H54 (cell line): Measurements from ENCODE around the gene LINC00305.

Source experiments
- DNase-seq: peaks from one replicate; pipeline ENCODE4 v3.0.0; 2011; ENCODE audit warnings: low spot score, mixed read lengths; ENCODE audit not compliant: insufficient read length
- FAIRE-seq: peaks from 3 replicates; lab custom pipeline; 2011; peaks lifted over from hg19 to GRCh38; lab: Jason Lieb, UNC
- POLR2A ChIP-seq: IDR thresholded peaks from 2 replicates; pipeline ENCODE4 v1.6.1; 2011; ENCODE audit warnings: low read depth, mild to moderate bottlenecking, low read length

Gene LINC00305

GRCh38 chr18:64148988-64149387 lies at the start of gene LINC00305:
Gene LINC00305, minus strand, starts transcription at chr18:64149088.
- DNase-seq = no peak
- TF ChIP-seq POLR2A = no peak
- no peak for FAIRE-seq

DNA sequence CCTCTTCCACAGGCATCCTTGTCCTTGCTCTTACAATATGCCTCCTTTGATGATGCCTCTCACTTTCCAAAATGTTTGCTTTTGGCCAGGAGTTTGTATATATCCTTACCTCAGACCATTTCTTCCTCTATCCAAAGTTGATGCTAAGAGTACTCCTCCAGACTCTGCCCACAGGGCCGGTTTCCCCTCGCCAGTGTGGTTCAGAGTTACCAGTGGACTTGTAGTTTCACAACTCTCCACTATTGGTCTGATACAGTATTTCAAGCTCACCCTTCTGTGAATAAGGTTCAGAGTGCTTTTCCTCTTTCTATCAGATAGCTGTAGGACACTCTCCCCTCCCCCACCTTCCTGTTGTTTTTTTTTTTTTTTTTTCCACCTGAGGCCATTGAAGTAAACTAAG lies 42.2 kb upstream of the LINC00305 start:
- FAIRE-seq (no peak), DNase-seq (no peak)
- no peak for TF ChIP-seq POLR2A

DNA sequence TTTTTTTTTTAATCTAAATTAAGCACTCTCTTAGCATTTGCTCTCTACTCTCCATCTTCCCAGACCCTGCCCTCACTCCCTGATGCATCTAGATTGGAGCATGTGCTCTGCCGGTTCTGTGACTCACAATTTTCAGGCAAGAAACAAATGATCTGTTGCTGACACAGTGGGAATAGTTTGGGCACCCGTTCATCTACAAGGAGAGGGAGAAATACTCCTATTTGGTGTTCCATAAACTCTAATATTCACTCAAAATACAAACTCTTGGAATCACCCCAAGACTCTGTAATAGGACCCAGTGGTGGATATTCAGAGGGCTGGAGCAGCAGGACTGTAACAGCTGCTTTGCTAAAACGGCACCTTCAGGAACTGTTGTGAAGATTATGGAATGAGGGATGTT lies 37.1 kb upstream of the LINC00305 start:
- TF ChIP-seq POLR2A = no peak
- DNase-seq (no peak), FAIRE-seq (no peak)

GRCh38 chr18:64183665-64184064 lies 34.8 kb upstream of the LINC00305 start:
- no peak for TF ChIP-seq POLR2A
- DNase-seq = no peak
- no peak for FAIRE-seq

GRCh38 chr18:64180617-64181016 lies 31.7 kb upstream of the LINC00305 start:
- FAIRE-seq = no peak
- TF ChIP-seq POLR2A = no peak
- no peak for DNase-seq

DNA sequence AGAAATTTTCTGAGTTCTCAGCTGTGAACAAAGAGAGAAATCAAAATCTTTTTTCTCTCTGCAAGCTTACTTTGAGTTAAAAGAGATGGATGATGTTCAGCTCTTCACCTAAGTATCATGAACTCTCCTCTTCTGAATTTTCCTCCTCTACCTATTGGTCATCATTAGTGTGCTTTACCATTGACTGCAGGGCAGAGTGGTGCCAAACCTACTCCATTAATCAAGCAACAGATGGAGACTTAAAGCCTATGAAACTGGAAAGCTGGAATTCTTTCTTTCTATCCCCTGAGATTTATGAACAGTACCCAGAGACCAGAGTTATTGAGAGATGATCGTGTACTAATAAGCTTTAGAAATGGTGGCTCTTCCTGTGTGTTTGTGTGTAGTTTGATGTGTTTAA lies 31.3 kb upstream of the LINC00305 start:
- FAIRE-seq (no peak), DNase-seq (no peak)
- TF ChIP-seq POLR2A = no peak

DNA sequence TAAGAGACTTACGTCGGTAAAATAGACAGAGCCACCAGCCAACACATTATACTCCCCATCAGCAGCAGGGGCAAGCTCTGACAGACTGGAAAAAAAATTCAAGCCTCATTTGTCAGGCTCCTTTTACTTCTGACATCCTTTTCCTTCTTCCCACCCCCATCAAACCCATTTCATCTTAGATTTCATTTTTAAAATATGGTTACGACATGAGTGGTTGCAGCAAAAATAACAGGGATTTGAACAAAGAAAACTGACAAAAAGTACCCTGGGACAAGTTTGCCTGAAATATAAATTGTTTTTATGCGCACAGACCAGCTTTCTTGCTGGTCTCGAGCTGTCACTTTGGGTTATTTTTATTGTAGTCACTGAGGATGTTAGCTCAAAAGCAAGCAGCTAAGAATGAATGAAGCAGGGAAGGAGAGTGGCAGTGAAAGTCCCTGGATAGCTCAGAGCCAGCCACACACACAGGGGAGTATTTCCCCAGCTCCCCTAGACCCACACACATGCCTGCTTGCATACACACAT lies 30.7 kb upstream of the LINC00305 start:
- DNase-seq (no peak), FAIRE-seq (no peak)

GRCh38 chr18:64178860-64179259 lies 30.0 kb upstream of the LINC00305 start:
- FAIRE-seq (no peak), DNase-seq (no peak)
- TF ChIP-seq POLR2A = no peak

More for the DNA sequence above, 30.7 kb upstream of the LINC00305 start:
- no peak for TF ChIP-seq POLR2A

GRCh38 chr18:64175432-64175831 lies 26.5 kb upstream of the LINC00305 start:
- FAIRE-seq (no peak), DNase-seq (no peak)
- TF ChIP-seq POLR2A = no peak

DNA sequence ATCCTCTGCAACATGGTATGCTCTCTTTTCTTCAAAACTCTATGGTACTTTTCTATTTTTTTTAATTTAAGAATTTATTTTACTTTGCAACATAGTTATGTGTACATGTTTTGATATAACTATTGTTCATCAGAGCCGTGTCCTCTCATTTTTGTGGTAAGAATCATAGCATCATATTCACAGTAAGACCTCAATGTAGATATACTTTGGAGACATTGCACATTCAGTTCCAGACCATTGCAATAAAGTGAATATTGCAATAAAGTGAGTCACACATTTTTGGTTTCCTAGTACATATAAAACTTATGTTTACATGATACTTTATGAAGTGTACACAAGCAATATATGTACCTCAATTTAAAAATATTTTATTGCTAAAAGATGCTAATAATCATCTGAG lies 22.7 kb upstream of the LINC00305 start:
- TF ChIP-seq POLR2A = no peak
- FAIRE-seq (no peak), DNase-seq (no peak)

DNA sequence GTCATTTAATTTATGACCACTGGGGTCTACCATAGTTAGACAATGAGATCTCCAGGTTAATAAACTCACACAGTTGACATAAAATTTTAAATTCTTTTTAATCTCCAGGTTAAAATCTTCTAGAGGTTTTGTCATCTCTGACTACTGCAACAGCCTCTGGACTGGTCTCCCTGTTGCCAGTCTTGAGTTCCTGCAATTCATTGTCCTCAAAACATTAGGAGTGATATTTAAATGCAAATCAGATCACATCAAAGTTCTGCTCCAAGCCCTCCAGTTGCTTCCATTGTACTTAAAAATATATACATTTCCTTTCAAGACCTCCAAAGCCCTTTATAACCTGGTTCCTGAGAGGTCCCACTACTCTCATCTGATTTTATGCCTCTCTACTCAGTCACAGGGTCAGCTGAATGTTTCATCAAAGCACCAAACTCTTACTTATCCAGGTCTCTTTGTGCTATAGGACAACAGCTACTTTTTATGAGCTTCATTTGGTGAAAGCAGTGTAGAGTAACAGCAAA lies 18.6 kb upstream of the LINC00305 start:
- FAIRE-seq (no peak), DNase-seq (no peak)
- TF ChIP-seq POLR2A = no peak

GRCh38 chr18:64165906-64166305 lies 17.0 kb upstream of the LINC00305 start:
- no peak for FAIRE-seq
- no peak for DNase-seq
- TF ChIP-seq POLR2A = no peak

GRCh38 chr18:64164883-64165282 lies 16.0 kb upstream of the LINC00305 start:
- TF ChIP-seq POLR2A = no peak
- no peak for FAIRE-seq
- DNase-seq = no peak

- FAIRE-seq (no peak), DNase-seq (no peak)
- no peak for TF ChIP-seq POLR2A
These were observed 1.1 kb upstream of the LINC00305 start for GRCh38 chr18:64149916-64150438.

GRCh38 chr18:64142904-64143303 lies 6.0 kb downstream of the LINC00305 start:
- DNase-seq (no peak), FAIRE-seq (no peak)
- TF ChIP-seq POLR2A = no peak
